GM12892 (cell line): ENCODE measurements around the gene ATE1.

Source experiments
- POLR2A ChIP-seq: IDR thresholded peaks from 2 replicates; pipeline ENCODE4 v1.6.1; 2011; ENCODE audit warnings: low read depth, low read length, control low read depth
- POLR2AphosphoS5 ChIP-seq: IDR thresholded peaks from 2 replicates; pipeline ENCODE4 v1.6.1; 2011; ENCODE audit warnings: low read depth, low read length, control low read depth
- TAF1 ChIP-seq: IDR thresholded peaks from 2 replicates; pipeline ENCODE4 v1.6.1; 2011; ENCODE audit warnings: low read depth, mild to moderate bottlenecking, control low read depth, low read length, borderline replicate concordance

- TF ChIP-seq TAF1 (no peak), POLR2AphosphoS5 (no peak), POLR2A (no peak)
These were observed 21.2 kb upstream of the ATE1 start for GRCh38 chr10:121949049-121949448.
